ENCODE data around the gene RASAL2. TPM values are rescaled to one million over a fixed set of nuclear protein-coding genes. Genes with fewer than 3 reads are reported as not detected.

Gene RASAL2
- total and polyA plus RNA-seq, 2 donors (not counting 1 experiment from before 2014, with no cell fraction given), result 0.12 TPM; not detected in 1

DNA sequence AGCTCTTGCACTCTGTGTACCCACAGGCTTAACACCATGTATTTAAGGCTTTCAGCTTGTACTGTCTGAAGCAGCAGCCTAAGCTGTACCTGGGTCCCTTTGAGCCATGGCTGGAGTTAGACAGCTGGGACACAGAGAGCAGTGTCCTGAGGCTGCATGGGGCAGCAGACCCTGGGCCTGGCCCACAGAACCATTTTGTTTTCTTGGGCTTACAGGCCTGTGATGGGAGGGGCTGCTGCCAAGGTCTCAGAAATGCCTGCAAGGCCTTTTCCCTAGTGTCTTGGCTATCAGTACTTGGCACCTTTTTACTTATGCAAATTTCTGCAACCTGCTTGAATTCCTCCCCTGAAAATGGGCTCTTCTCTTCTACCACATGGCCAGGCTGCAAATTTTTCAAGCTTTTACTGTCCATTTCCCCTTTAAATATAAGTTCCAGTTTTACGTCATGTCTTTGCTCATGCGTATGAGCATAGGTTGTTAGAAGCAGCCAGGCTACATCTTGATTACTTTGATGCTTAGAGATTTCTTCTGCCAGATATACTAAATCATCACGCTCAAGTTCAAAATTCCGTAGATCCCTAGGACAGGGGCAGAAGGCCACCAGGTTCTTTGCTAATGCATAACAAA lies 259.0 kb downstream of the RASAL2 start:
- Histone ChIP-seq H3K27ac (ENCODE audit: low read length in 2 of 2) (no peak overlapping the region), H3K9me3 (ENCODE audit: control extremely low read depth in 1 of 3, control insufficient read depth in 2 of 3, insufficient read depth in 1 of 3, low read length in 2 of 3) (peaks cover 0 to 12% (median 9%) of the 10 kb centered on the region in 3 donors), H3K4me1 (ENCODE audit: control insufficient read depth in 2 of 2, insufficient read depth in 2 of 2, low read length in 2 of 2) (no peaks in the 10 kb centered on the region), H3K4me3 (ENCODE audit: control extremely low read depth in 1 of 5, extremely low read depth in 1 of 5, insufficient read depth in 1 of 5, low read depth in 2 of 5, low read length in 4 of 5) (no peak overlapping the region), H3K79me2 (ENCODE audit: control insufficient read depth, insufficient read depth, low read length) (no peaks in the 10 kb centered on the region), H3K4me2 (replicated peaks; ENCODE audit: low read depth, low read length, poor library complexity, severe bottlenecking) (no peak overlapping the region), H3K27me3 (replicated peaks in 1 of 4; ENCODE audit: control extremely low read depth in 1 of 4, control insufficient read depth in 3 of 4, insufficient read depth in 4 of 4, low read length in 3 of 4) (no peaks in the 10 kb centered on the region), H3K9ac (ENCODE audit: low read length) (no peak overlapping the region), H4K20me1 (ENCODE audit: control insufficient read depth, insufficient read depth, low read length, poor library complexity, severe bottlenecking) (no peaks in the 10 kb centered on the region), H3K36me3 (replicated peaks in 1 of 2; ENCODE audit: control extremely low read depth in 1 of 2, control insufficient read depth in 1 of 2, extremely low read depth in 1 of 2, insufficient read depth in 2 of 2, low read length in 1 of 2) (no peaks in the 10 kb centered on the region), H2AFZ (ENCODE audit: insufficient read depth, low read depth, low read length, poor library complexity, severe bottlenecking) (no peak overlapping the region)
- no peak for TF ChIP-seq EZH2 (IDR thresholded peaks at IDR 0.05; ENCODE audit: borderline replicate concordance, insufficient read depth, low read depth, low read length, poor library complexity, severe bottlenecking)
- Mint-ChIP-seq H3K9me3 (ENCODE audit: insufficient read depth) (peaks cover 6% of the 10 kb centered on the region), H3K4me1 (no peaks in the 10 kb centered on the region), H3K27ac (no peak overlapping the region), H3K4me3 (no peak overlapping the region), H3K27me3 (peaks cover 7% of the 10 kb centered on the region)
- 96% methylated on average over 4 of the region's 4 CpGs for WGBS (ENCODE audit: insufficient coverage)
- ChIA-PET CTCF (no interaction called here), POLR2A (no interaction called here)
- no peak for ATAC-seq (ENCODE audit: low read depth)
- no peak for DNase-seq
- intact Hi-C loops (cut with micrococcal nuclease), result no loop called here

DNA sequence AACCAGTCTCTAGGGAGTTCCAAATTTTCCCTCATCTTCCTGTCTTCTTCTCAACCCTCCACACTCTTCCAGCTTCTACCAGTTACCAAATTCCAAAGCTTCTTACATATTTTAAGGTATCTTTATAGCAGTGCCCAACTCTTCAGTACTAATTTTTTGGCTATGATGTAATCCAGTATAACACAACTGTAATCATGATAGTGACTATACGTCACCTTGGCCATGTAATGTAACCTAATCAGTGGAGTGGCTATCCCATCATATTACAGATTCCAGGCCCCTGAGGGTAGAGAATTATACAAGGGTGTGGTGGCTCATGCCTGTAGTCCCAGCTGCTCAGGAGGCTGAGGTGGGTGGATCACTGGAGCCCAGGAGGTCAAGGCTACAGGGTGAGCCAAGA lies 259.6 kb downstream of the RASAL2 start:
- intact Hi-C loops (cut with micrococcal nuclease), result no loop called here
- Histone ChIP-seq H3K36me3 (replicated peaks in 1 of 2; ENCODE audit: control extremely low read depth in 1 of 2, control insufficient read depth in 1 of 2, extremely low read depth in 1 of 2, insufficient read depth in 2 of 2, low read length in 1 of 2) (no peaks in the 10 kb centered on the region), H3K4me3 (ENCODE audit: control extremely low read depth in 1 of 5, extremely low read depth in 1 of 5, insufficient read depth in 1 of 5, low read depth in 2 of 5, low read length in 4 of 5) (no peak overlapping the region), H3K27me3 (replicated peaks in 1 of 4; ENCODE audit: control extremely low read depth in 1 of 4, control insufficient read depth in 3 of 4, insufficient read depth in 4 of 4, low read length in 3 of 4) (no peaks in the 10 kb centered on the region), H4K20me1 (ENCODE audit: control insufficient read depth, insufficient read depth, low read length, poor library complexity, severe bottlenecking) (no peaks in the 10 kb centered on the region), H3K9me3 (ENCODE audit: control extremely low read depth in 1 of 3, control insufficient read depth in 2 of 3, insufficient read depth in 1 of 3, low read length in 2 of 3) (peaks cover 0 to 12% (median 9%) of the 10 kb centered on the region in 3 donors), H3K4me2 (replicated peaks; ENCODE audit: low read depth, low read length, poor library complexity, severe bottlenecking) (no peak overlapping the region), H3K79me2 (ENCODE audit: control insufficient read depth, insufficient read depth, low read length) (no peaks in the 10 kb centered on the region), H3K27ac (ENCODE audit: low read length in 2 of 2) (no peak overlapping the region), H3K9ac (ENCODE audit: low read length) (no peak overlapping the region), H2AFZ (ENCODE audit: insufficient read depth, low read depth, low read length, poor library complexity, severe bottlenecking) (no peak overlapping the region), H3K4me1 (ENCODE audit: control insufficient read depth in 2 of 2, insufficient read depth in 2 of 2, low read length in 2 of 2) (no peaks in the 10 kb centered on the region)
- H3K4me3 Mint-ChIP-seq, result no peak overlapping the region
- H3K27ac Mint-ChIP-seq, result no peak overlapping the region
- H3K27me3 Mint-ChIP-seq, result peaks cover 7% of the 10 kb centered on the region
- no peak for ATAC-seq (ENCODE audit: low read depth)
- DNase-seq, result no peak
- peaks cover 6% of the 10 kb centered on the region for H3K9me3 Mint-ChIP-seq (ENCODE audit: insufficient read depth)
- ChIA-PET POLR2A (no interaction called here), CTCF (no interaction called here)
- WGBS (ENCODE audit: insufficient coverage), result no CpG with 5 or more reads among the region's 1 CpG
- no peak for TF ChIP-seq EZH2 (IDR thresholded peaks at IDR 0.05; ENCODE audit: borderline replicate concordance, insufficient read depth, low read depth, low read length, poor library complexity, severe bottlenecking)
- TF ChIP-seq CTCF (IDR thresholded peaks at IDR 0.05), result no peak
- no peaks in the 10 kb centered on the region for H3K4me1 Mint-ChIP-seq
